Esophagus squamous epithelium (tissue), 4 donors: ENCODE measurements around the gene CTNNA3.

Source experiments
- POLR2A ChIP-seq, 4 donors: fragments of 450-650 bp; IDR thresholded peaks; one replicate each; pipeline ENCODE4 v1.6.1; 2017; ENCODE audit warnings: antibody characterized with exemption in 4 of 4, mild to moderate bottlenecking in 4 of 4, moderate library complexity in 3 of 4
- TF ChIP-seq, protein P1 (sequence below), 6 experiments: fragments of 450-650 bp in 4 of 6; fragments of 200-600 bp in 2 of 6; sonication (generic) in 2 of 6; IDR thresholded peaks; one replicate each; pipeline ENCODE4 v1.5.1; 2016 to 2019; ENCODE audit warnings: antibody characterized with exemption in 6 of 6, mild to moderate bottlenecking in 4 of 6, moderate library complexity in 4 of 6

DNA sequence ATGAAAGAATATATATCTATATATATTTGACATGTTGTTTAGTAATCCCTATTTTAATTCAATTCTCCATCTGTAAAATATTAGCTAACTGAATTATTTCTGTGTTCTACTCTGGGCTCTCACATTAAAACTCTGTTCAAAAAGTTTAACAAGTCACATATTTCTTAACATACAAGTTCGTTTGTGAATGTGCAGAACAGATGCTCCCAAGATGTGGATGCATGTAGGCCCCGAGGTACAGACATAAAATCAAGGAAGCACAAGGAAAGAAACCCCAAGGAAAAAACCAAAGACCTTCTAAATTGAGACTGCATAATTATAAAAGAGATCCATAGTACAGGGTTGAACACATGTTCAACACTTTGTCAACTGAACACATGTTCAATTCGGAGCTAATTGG is 595.0 kb downstream of the CTNNA3 start:
- TF ChIP-seq, protein P1, sequence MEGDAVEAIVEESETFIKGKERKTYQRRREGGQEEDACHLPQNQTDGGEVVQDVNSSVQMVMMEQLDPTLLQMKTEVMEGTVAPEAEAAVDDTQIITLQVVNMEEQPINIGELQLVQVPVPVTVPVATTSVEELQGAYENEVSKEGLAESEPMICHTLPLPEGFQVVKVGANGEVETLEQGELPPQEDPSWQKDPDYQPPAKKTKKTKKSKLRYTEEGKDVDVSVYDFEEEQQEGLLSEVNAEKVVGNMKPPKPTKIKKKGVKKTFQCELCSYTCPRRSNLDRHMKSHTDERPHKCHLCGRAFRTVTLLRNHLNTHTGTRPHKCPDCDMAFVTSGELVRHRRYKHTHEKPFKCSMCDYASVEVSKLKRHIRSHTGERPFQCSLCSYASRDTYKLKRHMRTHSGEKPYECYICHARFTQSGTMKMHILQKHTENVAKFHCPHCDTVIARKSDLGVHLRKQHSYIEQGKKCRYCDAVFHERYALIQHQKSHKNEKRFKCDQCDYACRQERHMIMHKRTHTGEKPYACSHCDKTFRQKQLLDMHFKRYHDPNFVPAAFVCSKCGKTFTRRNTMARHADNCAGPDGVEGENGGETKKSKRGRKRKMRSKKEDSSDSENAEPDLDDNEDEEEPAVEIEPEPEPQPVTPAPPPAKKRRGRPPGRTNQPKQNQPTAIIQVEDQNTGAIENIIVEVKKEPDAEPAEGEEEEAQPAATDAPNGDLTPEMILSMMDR (IDR thresholded peaks at IDR 0.05): no peak
- TF ChIP-seq POLR2A (IDR thresholded peaks at IDR 0.05): no peak
